DMS79 treated with DMSO at 0.1 percent for 48 hours (cell line): Measurements from ENCODE around the gene MAP3K5.
"Not testable (repeated sequence)": the region's sequence is repeated elsewhere in the genome, so short reads cannot be mapped to it uniquely, and the experiment has no call there.

Experiments used
- DNase-seq: peaks from one replicate; lab custom pipeline; 2025; lab: John Stamatoyannopoulos, UW

Gene MAP3K5

GRCh38 chr6:136773473-136773796 lies 18.8 kb downstream of the MAP3K5 start:
- DNase-seq: no peak

GRCh38 chr6:136772685-136773472 lies 19.4 kb downstream of the MAP3K5 start:
- peak; percentile 82 for DNase-seq

- no peak for DNase-seq
Measured at GRCh38 chr6:136771306-136771705, 21.0 kb downstream of the MAP3K5 start.

- DNase-seq: no peak
Measured at GRCh38 chr6:136769759-136770158, 22.5 kb downstream of the MAP3K5 start.

- no peak for DNase-seq
Measured at GRCh38 chr6:136769124-136769523, 23.2 kb downstream of the MAP3K5 start.

GRCh38 chr6:136767570-136768309 lies 24.5 kb downstream of the MAP3K5 start:
- DNase-seq: no peak

- no peak for DNase-seq
Measured at GRCh38 chr6:136767103-136767502, 25.2 kb downstream of the MAP3K5 start.

GRCh38 chr6:136766274-136766673 lies 26.0 kb downstream of the MAP3K5 start:
- no peak for DNase-seq

- DNase-seq: no peak
Measured at GRCh38 chr6:136764517-136764993, 27.7 kb downstream of the MAP3K5 start.

GRCh38 chr6:136763716-136764516 lies 28.4 kb downstream of the MAP3K5 start:
- no peak for DNase-seq

GRCh38 chr6:136763255-136763654 lies 29.0 kb downstream of the MAP3K5 start:
- no peak for DNase-seq

- no peak for DNase-seq
Measured at GRCh38 chr6:136762022-136762975, 30.0 kb downstream of the MAP3K5 start.

GRCh38 chr6:136761227-136761922 lies 30.9 kb downstream of the MAP3K5 start:
- DNase-seq: no peak

- not testable (repeated sequence) for DNase-seq
Measured at GRCh38 chr6:136760781-136761180, 31.5 kb downstream of the MAP3K5 start.

- no peak for DNase-seq
Measured at GRCh38 chr6:136757150-136757549, 35.1 kb downstream of the MAP3K5 start.

GRCh38 chr6:136754820-136755219 lies 37.5 kb downstream of the MAP3K5 start:
- no peak for DNase-seq

- DNase-seq: no peak
Measured at GRCh38 chr6:136753624-136754023, 38.7 kb downstream of the MAP3K5 start.

GRCh38 chr6:136752554-136752953 lies 39.7 kb downstream of the MAP3K5 start:
- DNase-seq: no peak

GRCh38 chr6:136751991-136752390 lies 40.3 kb downstream of the MAP3K5 start:
- DNase-seq: no peak

GRCh38 chr6:136751522-136751956 lies 40.7 kb downstream of the MAP3K5 start:
- no peak for DNase-seq
